ENCODE data around the gene IRF2BPL. TPM values are rescaled to one million over a fixed set of nuclear protein-coding genes. Genes with fewer than 3 reads are reported as not detected.

The IRF2BPL gene
- total RNA-seq, 1 donor from 2014 or later = 4.8 TPM

- peaks cover 16% of the 10 kb centered on the region for H3K27me3 Mint-ChIP-seq (ENCODE audit: insufficient read depth, low read depth)
- no peaks in the 10 kb centered on the region for H3K36me3 Mint-ChIP-seq
- peak overlapping the region; percentile 59 for H3K4me3 Mint-ChIP-seq
- Histone ChIP-seq H3K4me3 (no peak overlapping the region), H3K4me2 (no peak overlapping the region), H3K9ac (no peak overlapping the region), H2AFZ (replicated peaks) (no peak overlapping the region), H3K27ac (no peak overlapping the region), H3K79me2 (ENCODE audit: low read depth) (no peaks in the 10 kb centered on the region), H3K9me3 (ENCODE audit: low read depth) (no peaks in the 10 kb centered on the region), H4K20me1 (ENCODE audit: low read depth) (no peaks in the 10 kb centered on the region), H3K27me3 (no peaks in the 10 kb centered on the region), H3K4me1 (no peaks in the 10 kb centered on the region), H3K36me3 (no peaks in the 10 kb centered on the region), H3F3A (ENCODE audit: low read depth) (no peaks in the 10 kb centered on the region)
- TF ChIP-seq EZH2 (IDR thresholded peaks at IDR 0.05) (no peak), EZH2phosphoT487 (IDR thresholded peaks at IDR 0.05) (no peak)
- peaks cover 2% of the 10 kb centered on the region for H3K9me3 Mint-ChIP-seq
- DNase-seq (ENCODE audit: low spot score) = no peak
- H3K27ac Mint-ChIP-seq = peak overlapping the region; percentile 57
- peaks cover 38% of the 10 kb centered on the region for H3K4me1 Mint-ChIP-seq
Observed at GRCh38 chr14:77055981-77056380, 27.5 kb upstream of the IRF2BPL start.

- H3K4me1 ChIP-seq = no peaks in the 10 kb centered on the region
Observed at GRCh38 chr14:77055306-77055705, 26.8 kb upstream of the IRF2BPL start.

GRCh38 chr14:77053046-77053841 is 24.7 kb upstream of the IRF2BPL start:
- Mint-ChIP-seq H3K27me3 (ENCODE audit: insufficient read depth, low read depth) (peaks cover 7% of the 10 kb centered on the region), H3K4me3 (no peak overlapping the region), H3K36me3 (no peaks in the 10 kb centered on the region), H3K9me3 (peaks cover 2% of the 10 kb centered on the region), H3K4me1 (peaks cover 31% of the 10 kb centered on the region), H3K27ac (no peak overlapping the region)
- H3K27ac ChIP-seq = no peak overlapping the region
- no peak overlapping the region for H3K4me2 ChIP-seq
- H2AFZ ChIP-seq (replicated peaks) = no peak overlapping the region
- no peak overlapping the region for H3K9ac ChIP-seq
- H3F3A ChIP-seq (ENCODE audit: low read depth) = no peaks in the 10 kb centered on the region
- DNase-seq (ENCODE audit: low spot score) = peak; percentile 88
- no peak overlapping the region for H3K4me3 ChIP-seq
- H3K9me3 ChIP-seq (ENCODE audit: low read depth) = no peaks in the 10 kb centered on the region
- TF ChIP-seq EZH2phosphoT487 (IDR thresholded peaks at IDR 0.05) (no peak), CTCF (IDR thresholded peaks at IDR 0.05) (peak; percentile 99), EZH2 (IDR thresholded peaks at IDR 0.05) (no peak)
- no peaks in the 10 kb centered on the region for H3K36me3 ChIP-seq
- H3K4me1 ChIP-seq = no peaks in the 10 kb centered on the region
- no peaks in the 10 kb centered on the region for H4K20me1 ChIP-seq (ENCODE audit: low read depth)
- H3K79me2 ChIP-seq (ENCODE audit: low read depth) = no peaks in the 10 kb centered on the region
- H3K27me3 ChIP-seq = no peaks in the 10 kb centered on the region

More at GRCh38 chr14:77055306-77055705, 26.8 kb upstream of the IRF2BPL start:
- no peak overlapping the region for H3K4me2 ChIP-seq
- TF ChIP-seq EZH2phosphoT487 (IDR thresholded peaks at IDR 0.05) (no peak), EZH2 (IDR thresholded peaks at IDR 0.05) (no peak), CTCF (IDR thresholded peaks at IDR 0.05) (no peak)
- no peaks in the 10 kb centered on the region for H3K36me3 Mint-ChIP-seq
- H3K4me1 Mint-ChIP-seq = peaks cover 45% of the 10 kb centered on the region
- H2AFZ ChIP-seq (replicated peaks) = no peak overlapping the region
- H3K9me3 Mint-ChIP-seq = peaks cover 2% of the 10 kb centered on the region
- DNase-seq (ENCODE audit: low spot score) = no peak
- H3K4me3 Mint-ChIP-seq = no peak overlapping the region
- H3K27ac Mint-ChIP-seq = no peak overlapping the region
- no peaks in the 10 kb centered on the region for H3F3A ChIP-seq (ENCODE audit: low read depth)
- H4K20me1 ChIP-seq (ENCODE audit: low read depth) = no peaks in the 10 kb centered on the region
- H3K9ac ChIP-seq = no peak overlapping the region
- no peak overlapping the region for H3K27ac ChIP-seq
- H3K79me2 ChIP-seq (ENCODE audit: low read depth) = no peaks in the 10 kb centered on the region
- no peaks in the 10 kb centered on the region for H3K9me3 ChIP-seq (ENCODE audit: low read depth)
- H3K36me3 ChIP-seq = no peaks in the 10 kb centered on the region
- H3K27me3 Mint-ChIP-seq (ENCODE audit: insufficient read depth, low read depth) = peaks cover 12% of the 10 kb centered on the region
- H3K4me3 ChIP-seq = no peak overlapping the region
- H3K27me3 ChIP-seq = no peaks in the 10 kb centered on the region
